Neural crest cell (in vitro differentiated cells): ENCODE data around the gene MAP4K5. TPM values are rescaled to one million over a fixed set of nuclear protein-coding genes. Genes with fewer than 3 reads are reported as not detected.

Source experiments
- DNase-seq: peaks from one replicate; pipeline ENCODE4 v3.0.0; 2021; ENCODE audit warnings: low read depth, mixed read lengths, low spot score
- H3K27ac Mint-ChIP-seq: one replicate; pipeline ENCODE4 v1.8.0; 2021; ENCODE audit warnings: mild to moderate bottlenecking, mixed read lengths; ENCODE audit not compliant: unreplicated experiment
- H3K27me3 Mint-ChIP-seq: 2 replicates; pipeline ENCODE4 v1.8.0; 2021; ENCODE audit warnings: low read depth, mild to moderate bottlenecking, mixed read lengths
- H3K36me3 Mint-ChIP-seq: 2 replicates; pipeline ENCODE4 v1.8.0; 2021; ENCODE audit warnings: low read depth, mild to moderate bottlenecking, mixed read lengths
- H3K4me1 Mint-ChIP-seq: 2 replicates; pipeline ENCODE4 v1.8.0; 2021; ENCODE audit warnings: mixed read lengths
- H3K4me3 Mint-ChIP-seq: one replicate; pipeline ENCODE4 v1.8.0; 2021; ENCODE audit warnings: mild to moderate bottlenecking, mixed read lengths
- H3K9me3 Mint-ChIP-seq: 2 replicates; pipeline ENCODE4 v1.8.0; 2021; ENCODE audit warnings: mixed read lengths
- CTCF ChIP-seq: fragments of 200-600 bp; sonication (generic); conservative IDR thresholded peaks from 2 replicates; pipeline ENCODE4 v1.5.0; 2021; ENCODE audit warnings: antibody characterized with exemption, mild to moderate bottlenecking
- total RNA-seq: library from RNA; stranded (reverse); gene quantifications from 2 replicates; pipeline ENCODE4 v1.2.1, GENCODE V29; 2021

The MAP4K5 gene
- total RNA-seq, 1 donor from 2014 or later, result 67.9 TPM

GRCh38 chr14:50400461-50400860 lies 131.9 kb downstream of the MAP4K5 start:
- peaks cover 10% of the 10 kb centered on the region for H3K27me3 Mint-ChIP-seq
- H3K36me3 Mint-ChIP-seq, result peaks cover 3% of the 10 kb centered on the region
- no peak for DNase-seq
- no peak overlapping the region for H3K4me3 Mint-ChIP-seq
- H3K4me1 Mint-ChIP-seq, result peaks cover 22% of the 10 kb centered on the region
- peaks cover 2% of the 10 kb centered on the region for H3K9me3 Mint-ChIP-seq
- no peak for TF ChIP-seq CTCF
- H3K27ac Mint-ChIP-seq, result no peak overlapping the region

- DNase-seq, result no peak
- Mint-ChIP-seq H3K9me3 (no peaks in the 10 kb centered on the region), H3K36me3 (peaks cover 3% of the 10 kb centered on the region), H3K4me3 (peak overlapping the region; percentile 68), H3K27me3 (peaks cover 10% of the 10 kb centered on the region), H3K27ac (no peak overlapping the region), H3K4me1 (peaks cover 25% of the 10 kb centered on the region)
- no peak for TF ChIP-seq CTCF
These were observed 132.9 kb downstream of the MAP4K5 start for GRCh38 chr14:50399251-50400032.

- Mint-ChIP-seq H3K4me1 (peaks cover 24% of the 10 kb centered on the region), H3K4me3 (peak overlapping the region; percentile 61), H3K27ac (no peak overlapping the region), H3K27me3 (peaks cover 10% of the 10 kb centered on the region), H3K36me3 (peaks cover 6% of the 10 kb centered on the region), H3K9me3 (no peaks in the 10 kb centered on the region)
- DNase-seq, result no peak
- no peak for TF ChIP-seq CTCF
These were observed 134.2 kb downstream of the MAP4K5 start for GRCh38 chr14:50398189-50398580.

GRCh38 chr14:50397390-50398188 lies 134.8 kb downstream of the MAP4K5 start:
- peak overlapping the region; percentile 84 for H3K4me3 Mint-ChIP-seq
- no peaks in the 10 kb centered on the region for H3K9me3 Mint-ChIP-seq
- peaks cover 24% of the 10 kb centered on the region for H3K4me1 Mint-ChIP-seq
- H3K36me3 Mint-ChIP-seq, result peaks cover 6% of the 10 kb centered on the region
- TF ChIP-seq CTCF, result no peak
- H3K27ac Mint-ChIP-seq, result peak overlapping the region; percentile 92
- peak; percentile 2 for DNase-seq
- H3K27me3 Mint-ChIP-seq, result peaks cover 10% of the 10 kb centered on the region

- H3K27ac Mint-ChIP-seq, result peak within 1 kb of the TSS; percentile 92
These were observed 135.6 kb downstream of the MAP4K5 start, which contains the start of gene CDKL1 for GRCh38 chr14:50396631-50397389. Gene CDKL1 (minus strand): TSS chr14:50396881. CDS start chr14:50395868, 1,013 bp downstream.

More at GRCh38 chr14:50396631-50397389, 135.6 kb downstream of the MAP4K5 start, which contains the start of gene CDKL1:
- TF ChIP-seq CTCF, result no peak
- DNase-seq, result peak; percentile 53
- H3K36me3 Mint-ChIP-seq, result peaks cover 6% of the 10 kb centered on the region
- peaks cover 10% of the 10 kb centered on the region for H3K27me3 Mint-ChIP-seq
- H3K4me1 Mint-ChIP-seq, result peaks cover 24% of the 10 kb centered on the region
- no peaks in the 10 kb centered on the region for H3K9me3 Mint-ChIP-seq
- H3K4me3 Mint-ChIP-seq, result peak within 1 kb of the TSS; percentile 92
